Hippocampal formation (tissue), 2 donors: Measurements from ENCODE around the gene RIN3.

Source experiments
- DNase-seq, 2 donors: peaks; one replicate each; lab custom pipeline; 2025; lab: John Stamatoyannopoulos, UW

The RIN3 gene

DNA sequence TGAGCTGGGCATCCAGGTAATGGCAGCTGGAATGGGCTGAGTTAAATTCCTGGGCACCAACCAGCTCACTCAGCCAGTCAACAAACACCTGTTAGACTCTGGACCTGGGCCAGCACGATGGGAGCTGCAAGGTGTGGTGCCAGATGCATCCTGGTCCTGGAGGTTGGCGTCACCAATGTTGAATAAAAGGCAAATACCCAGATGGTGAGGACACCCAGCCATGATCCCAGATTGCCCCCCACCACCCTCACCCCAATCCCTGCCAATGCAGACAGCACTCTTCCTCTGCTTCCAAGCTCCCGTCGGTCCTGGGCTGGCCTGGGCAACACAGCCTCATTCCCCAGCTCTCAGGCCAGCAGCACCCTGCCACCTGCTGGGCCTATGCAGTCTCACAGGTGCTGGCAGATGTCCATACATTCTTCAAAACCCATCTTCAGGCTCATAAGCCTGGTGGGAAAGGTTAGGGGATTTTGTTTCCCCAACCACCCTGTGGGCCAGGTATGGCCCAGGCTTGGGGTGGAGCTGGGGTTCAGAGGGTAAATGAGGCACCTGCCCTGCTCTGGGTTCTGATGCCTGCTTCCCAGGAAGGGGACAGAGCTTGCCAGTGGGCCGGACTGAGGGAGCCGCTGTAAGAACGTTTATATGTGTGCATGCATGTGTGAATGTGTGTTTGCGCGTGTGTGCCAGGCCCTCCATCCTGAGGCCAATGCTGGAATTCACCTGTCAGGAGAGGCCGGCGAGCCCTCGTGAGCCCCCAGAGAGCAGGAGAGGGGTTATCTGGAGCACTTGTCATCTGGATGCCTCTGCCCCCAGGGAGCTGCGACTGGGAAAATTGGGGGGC lies 176.8 kb downstream of the RIN3 start:
- DNase-seq: no peak

DNA sequence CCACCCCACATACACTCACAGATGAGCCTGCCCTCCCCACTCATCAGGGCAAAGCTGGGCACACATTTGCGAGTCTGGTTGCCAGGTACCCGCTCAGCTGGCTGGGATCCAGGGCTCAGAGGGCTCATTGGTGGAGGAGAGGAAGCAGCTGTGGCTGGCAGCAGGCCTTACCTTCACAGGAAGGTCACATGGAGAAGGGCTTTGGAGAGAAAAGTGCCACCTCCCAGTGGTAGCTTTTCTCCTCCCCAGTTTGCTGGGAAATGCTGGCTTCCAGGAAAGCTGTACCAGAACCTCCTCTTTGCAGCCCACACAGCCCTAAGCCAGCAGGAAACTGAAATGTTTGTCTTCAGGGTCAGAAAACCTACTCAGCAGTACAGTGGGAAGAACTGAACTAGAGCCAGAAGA lies 179.2 kb downstream of the RIN3 start:
- no peak for DNase-seq

DNA sequence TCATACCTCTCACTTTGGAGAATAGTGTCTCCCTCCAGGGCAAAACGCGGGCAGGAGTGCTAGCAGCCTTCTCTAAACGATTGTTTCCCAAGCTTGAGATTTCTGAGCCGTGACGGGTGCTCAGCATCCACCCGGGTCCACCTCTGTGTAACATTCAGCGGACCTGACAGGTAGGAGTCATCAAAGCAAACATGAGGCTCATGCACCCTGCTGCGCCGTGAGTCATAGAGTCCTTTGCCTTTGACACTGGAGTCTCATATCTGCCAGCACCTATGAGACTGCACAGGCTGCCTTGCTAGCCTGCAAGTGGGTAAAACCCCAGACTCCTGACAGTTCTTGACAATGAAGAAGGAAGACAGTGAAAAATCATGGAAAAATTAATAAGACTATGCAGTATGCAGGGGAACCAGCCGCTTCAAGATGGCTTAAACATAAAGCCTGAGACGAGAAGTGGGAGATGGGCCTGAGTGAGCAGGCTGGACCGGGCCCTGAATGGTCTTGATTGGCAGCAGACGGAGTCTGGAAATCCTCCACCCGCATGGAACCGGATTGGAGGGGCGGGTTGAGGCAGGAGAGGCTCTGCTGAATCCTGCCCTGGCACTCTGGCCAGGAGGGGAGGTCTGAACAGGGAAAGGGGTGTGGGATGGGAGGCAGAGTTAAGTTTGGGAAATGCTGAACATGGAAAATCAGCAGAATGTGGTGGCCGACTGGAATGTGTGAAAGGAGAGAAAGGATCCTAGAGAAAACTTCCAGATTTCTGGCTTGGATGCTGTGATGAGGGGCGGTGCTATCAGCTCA lies 180.6 kb downstream of the RIN3 start:
- DNase-seq: no peak

DNA sequence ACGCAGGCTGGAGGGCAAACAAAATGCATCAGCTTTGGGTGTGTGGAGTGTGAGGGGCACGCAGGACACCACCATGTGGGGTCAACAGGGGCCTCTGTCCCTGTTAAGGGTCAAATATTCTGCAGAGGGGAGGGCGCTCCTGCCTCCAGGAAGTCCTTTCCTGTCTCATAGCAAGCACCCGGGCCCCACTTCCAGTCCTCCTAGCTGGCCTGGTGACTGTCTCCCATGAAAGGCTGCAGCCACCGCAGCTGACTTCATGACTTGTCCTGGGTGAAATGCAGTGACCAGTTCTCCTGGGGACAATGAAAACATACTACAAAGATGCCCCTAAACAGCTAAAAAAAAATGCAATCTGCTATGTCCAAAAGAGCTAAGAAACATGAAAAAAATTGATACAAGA lies 181.2 kb downstream of the RIN3 start:
- DNase-seq: no peak

DNA sequence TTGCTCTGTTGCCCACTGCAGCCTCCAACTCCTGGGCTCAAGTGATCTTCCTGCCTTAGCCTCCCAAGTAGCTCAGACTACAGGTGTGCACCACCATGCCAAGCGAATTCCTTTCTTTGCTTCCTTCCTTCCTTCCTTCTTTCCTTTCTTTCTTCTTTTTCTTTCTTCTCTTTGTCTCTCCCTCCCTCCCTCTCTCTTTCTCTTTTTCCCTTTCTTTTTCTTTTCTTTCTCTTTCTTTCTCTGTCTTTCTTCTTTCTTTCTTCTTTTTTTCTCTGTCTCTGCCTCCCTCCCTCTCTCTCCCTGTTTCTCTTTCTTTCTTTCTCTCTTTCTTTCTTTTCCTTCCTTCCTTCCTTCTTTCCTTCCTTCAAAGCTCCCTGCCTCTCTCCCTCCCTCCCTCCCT lies 182.0 kb downstream of the RIN3 start:
- DNase-seq: no peak

DNA sequence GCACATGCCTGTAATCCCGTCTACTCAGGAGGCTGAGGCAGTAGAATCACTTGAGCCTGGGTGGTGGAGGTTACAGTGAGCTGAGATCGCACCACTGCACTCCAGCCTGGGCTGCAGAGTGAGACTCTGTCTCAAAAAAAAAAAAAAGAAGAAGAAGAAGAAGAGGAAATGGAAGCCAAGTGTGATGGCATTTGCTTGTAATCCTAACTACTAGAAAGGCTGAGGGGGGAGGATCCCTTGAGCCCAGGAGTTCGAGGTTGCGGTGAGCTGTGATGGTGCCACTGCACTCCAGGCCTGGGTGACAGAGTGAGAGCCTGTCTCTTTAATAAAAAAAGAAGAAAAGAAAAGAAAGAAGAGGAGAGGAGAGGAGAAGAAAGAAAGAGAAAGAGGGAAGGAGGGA lies 182.8 kb downstream of the RIN3 start:
- DNase-seq: no peak

DNA sequence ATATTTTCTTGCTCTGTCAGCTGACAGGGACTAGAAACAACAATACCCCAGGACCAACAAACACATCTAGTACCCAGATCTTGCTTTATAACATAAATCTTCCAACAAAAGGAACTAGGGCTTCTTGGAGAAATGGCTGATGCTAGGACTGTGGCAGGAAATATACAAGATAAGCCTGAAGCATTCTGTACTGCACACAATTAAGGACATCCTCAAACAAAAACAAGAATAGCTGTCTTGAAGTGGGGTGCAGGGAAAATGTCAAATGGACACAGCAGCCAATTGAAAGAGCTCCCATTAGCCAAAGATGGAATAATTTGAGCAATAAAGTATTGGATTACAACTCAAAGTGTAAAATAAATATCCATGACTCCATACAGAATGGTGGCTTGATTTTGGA lies 184.8 kb downstream of the RIN3 start:
- DNase-seq: no peak

DNA sequence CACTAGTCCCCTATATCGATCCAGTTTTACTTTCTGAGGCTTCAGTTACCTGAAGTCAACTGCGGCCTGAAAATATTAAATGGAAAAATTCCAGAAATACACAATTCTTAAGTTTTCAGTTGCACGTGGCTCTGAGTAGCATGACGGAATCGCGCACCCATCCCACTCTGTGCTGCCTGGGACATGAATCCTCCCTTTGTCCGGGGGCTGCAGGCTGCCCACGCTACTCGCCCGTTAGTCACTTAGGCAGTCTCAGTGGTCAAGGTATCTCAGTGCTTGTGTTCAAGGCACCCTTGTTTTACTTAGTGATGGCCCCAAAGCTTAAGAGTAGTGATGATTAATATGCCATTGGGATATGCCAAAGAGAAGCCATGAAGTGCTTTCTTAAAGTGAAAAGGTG lies 188.2 kb downstream of the RIN3 start:
- DNase-seq: no peak

DNA sequence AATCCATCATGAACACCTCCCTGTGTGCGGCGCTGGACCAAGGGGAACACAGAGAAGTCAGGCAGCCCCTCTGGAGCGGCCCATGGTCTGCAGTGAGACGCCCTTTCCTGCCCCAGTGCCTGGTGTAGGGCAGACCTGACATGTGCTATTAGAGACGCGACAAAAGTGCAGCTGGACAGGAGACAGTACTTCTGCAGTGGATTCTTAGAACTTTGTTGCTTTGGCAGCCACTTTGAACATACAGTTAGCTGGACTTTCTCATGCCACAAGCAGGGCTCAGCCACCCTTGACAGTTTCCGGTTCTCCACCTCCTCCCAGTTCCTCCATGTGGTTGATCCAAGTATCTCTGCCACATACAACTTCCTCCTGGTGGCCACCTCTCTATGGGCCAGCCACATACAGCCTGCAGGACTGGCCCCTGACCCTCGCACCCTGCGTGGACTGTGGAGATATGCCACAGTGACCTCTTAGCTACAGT lies 188.9 kb downstream of the RIN3 start:
- no peak for DNase-seq

DNA sequence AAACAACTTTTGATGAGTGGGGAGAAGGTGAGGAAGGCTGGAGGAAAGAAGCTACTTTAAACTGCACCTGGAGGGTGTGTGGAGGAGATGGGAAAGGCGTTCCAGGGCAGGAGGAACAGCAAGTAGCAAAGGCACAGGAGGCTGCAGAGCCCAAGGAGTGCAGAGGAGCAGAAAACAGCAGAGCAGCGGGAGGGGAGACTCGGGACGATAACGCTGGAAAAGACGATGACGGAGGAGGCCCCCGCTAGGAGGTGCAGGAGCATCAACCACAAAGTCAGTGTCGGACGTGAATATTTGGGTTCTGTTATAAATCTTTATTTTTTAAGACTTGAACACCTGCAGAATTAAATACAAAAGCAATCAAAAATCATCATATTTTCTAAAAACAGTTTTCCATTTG lies 189.9 kb downstream of the RIN3 start:
- DNase-seq: no peak

DNA sequence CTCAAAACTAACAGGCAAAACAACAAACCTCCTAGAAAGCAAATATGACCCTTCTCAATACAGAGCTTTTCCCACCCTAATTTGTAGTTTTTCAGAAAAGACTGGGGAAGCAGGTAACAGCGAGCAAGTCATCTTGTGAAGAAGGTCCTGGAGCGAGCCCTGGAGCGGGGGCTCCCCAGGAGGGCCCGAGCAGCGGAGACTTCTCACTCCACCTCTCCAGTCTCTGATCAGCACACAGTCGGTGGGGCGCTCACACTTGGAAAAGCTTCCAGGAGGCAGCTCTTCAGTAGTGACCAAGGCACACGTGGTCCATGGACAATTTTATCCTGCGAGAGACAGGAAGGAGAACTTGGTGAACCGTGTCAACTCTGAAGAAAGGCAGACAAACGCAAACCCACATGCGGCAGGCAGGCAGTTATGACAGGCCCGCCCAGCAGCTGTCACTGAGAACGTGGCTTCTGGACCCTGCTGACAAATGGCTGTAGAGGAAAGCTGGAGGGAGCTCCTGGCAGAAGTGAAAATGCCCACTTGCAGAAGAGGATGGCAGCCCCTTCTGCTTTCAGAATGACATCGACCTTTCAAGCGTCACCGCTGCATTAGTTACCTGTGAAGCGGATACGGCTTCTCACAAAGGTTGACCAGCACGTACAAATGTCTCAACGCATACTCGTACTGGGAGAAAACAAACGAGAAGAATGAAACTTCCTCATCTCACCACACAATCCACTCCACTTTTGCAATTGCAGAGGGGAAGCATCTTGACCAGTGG lies 190.6 kb downstream of the RIN3 start:
- DNase-seq: no peak

DNA sequence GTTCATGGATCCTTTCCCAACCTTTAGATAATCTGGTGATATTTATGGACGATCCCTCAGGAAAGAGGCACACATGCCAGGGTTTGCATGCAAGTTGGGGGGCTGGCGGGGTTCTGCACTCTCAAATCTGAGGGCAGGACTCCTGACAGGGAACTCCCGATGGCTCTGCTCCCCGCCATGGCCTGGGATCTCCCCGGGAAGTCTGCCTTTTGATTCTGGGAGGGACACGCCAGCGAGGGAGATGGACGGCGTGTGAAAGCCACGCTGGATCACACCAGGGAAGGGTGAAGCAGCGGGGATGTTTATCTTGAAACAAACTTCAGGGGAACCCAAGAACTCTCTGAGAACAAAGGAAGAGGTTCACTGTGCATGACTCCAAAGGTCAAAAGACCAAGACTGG lies 191.2 kb downstream of the RIN3 start:
- no peak for DNase-seq

DNA sequence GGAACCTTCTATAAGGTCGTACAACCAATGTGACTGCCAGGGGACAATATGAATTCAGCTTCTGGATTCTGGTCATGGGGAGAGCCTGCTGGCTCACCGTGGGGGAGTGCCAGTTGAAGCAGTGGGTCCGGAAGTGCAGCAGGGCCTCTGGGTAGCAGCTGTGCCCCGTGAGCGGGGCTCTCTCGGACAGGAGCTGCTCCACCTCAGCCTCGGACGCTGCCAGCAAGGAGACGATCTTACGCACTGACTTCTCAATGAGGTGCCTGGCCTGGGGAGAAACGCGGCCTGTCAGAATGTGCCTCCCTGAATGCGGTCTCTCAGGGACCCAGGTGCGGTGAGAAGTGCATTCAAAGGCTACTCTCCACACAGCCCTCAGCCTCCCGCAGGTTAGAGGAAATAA lies 192.8 kb downstream of the RIN3 start:
- DNase-seq: no peak

DNA sequence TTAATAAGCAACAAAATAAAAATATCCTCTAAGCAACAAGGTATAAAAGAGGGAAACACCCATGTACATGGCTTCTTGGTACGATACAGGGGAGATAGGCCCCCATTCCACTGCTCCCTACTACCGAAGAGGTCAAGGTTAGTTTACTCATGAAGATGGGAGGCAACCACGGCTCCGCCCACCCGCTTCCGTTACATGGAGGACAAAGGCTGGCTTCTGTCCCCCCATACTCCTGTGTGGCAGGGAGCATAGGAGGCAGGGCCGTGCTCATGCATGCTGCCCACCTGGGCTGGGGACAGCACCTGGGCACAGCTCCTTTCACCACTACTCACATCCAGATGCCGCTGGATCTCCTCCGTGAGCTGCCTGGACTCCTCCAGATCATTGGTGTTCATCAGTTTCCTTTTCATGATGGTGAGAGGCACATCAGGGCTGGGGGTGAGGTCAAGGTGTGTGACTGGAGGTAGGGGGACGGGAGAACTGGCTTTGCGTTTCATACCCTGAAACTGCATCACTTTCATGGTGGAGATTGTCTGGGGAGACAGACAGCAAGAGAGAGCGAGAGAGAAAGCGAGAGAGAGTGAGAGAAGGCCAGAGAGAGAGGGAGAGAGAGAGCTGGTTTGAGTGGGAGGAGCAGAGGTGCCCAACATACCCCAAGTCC lies 195.9 kb downstream of the RIN3 start:
- no peak for DNase-seq

DNA sequence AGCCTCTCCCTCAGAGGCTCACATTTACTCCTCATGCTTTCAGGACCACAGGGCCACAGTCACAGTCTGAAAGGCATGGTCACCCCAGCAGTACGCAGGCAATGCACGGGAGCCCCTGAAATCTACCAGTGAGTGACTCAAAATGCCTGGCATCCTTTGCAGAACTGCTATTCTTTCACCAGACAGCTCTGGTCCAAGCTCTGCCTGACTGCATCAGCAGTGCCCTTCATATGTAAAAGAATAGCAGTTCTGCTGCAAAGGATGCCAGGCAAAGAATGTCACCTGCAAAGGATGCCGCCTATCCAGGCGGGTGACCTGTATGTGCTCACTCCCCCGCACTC lies 196.4 kb downstream of the RIN3 start:
- DNase-seq: no peak

DNA sequence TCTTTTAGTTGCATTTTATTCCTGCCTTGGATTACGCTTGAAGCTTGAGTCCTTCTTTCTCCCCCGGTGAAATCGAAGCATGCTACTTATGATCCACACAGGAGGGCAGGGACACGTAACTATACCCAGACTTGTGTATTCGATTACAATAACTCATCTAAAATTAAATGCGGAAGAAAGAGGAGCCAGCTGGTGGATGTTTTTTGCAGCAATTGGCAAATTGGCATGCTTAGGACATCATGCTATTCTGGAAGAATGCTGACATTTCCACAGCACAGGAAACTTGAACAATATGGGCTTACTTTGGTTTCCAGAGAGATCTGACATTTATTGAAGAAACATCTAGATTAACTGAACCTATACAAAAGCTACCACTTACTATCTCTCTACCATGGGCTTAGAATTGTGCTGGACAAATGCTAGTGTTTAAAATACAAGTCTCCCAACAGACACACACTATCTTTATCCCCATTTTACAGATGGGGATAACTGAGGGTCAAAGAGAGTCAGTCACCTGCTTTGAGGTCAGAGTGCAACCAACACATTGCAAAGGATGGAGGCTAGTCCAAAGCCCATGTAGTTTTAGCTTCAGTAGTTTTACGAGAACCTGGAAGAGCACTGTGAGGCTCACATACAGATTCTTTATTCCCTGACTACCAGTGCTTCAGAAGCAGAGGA lies 198.5 kb downstream of the RIN3 start:
- DNase-seq: no peak

DNA sequence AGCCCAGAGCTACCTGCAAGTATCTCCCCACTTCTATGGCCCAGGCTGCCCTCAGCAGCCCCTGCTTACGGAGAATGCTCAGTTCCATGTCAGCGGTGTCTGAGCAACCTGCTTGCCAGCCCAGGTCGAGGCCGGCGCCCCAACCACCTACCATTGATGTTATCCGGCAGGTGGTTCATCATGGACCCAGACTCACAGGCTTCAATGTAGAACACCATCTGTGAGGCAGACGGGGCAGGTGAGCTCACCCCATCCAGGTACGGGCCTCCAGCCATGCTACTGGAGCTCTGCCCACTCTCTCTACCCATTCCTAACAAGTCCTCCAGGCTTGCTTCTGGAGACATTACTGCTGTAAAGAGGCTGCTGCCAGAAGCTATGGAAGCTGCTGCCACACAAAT lies 199.1 kb downstream of the RIN3 start:
- DNase-seq: peak in 1 of 2 donors; percentile 14

DNA sequence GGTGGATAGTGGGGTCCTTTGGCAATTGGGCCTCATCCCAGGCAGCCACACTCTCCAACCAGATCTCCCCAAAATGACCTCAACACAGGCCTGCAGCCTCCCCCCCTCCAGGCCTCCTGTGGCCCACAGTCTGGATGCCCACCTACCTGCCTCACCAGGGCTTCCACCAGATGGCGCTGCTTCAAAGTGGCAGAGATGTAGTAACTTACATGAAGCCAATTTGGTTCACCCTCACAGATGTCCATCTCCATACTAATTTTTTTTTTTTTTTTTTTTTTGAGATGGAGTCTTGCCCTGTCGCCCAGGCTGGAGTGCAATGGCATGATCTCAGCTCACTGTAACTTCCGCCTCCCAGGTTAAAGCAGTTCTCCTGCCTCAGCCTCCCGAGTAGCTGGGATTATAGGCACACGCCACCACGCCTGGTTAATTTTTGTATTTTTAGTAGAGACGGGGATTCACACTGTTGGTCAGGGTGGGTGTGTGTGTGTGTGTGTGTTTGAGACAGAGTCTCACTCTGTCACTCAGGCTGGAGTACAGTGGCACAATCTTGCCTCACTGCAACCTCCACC lies 201.2 kb downstream of the RIN3 start:
- DNase-seq: peak in 1 of 2 donors; percentile 35

DNA sequence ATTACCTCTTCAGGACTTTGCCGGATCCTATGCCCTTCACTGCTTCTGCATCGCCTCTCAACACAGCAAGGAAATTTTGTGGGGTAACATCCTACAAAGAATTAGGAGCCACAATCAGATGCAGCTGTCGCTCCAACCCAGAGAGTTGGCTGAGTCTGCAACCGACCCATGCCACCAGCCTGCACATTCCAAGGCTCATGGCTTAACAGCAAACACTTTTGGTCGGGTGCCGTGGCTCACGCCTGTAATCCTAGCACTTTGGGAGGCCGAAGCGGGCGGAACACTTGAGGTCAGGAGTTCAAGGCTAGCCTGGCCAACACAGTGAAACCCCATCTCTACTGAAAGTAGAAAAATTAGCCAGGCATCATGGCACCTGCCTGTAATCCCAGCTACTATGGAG lies 202.6 kb downstream of the RIN3 start:
- DNase-seq: no peak

DNA sequence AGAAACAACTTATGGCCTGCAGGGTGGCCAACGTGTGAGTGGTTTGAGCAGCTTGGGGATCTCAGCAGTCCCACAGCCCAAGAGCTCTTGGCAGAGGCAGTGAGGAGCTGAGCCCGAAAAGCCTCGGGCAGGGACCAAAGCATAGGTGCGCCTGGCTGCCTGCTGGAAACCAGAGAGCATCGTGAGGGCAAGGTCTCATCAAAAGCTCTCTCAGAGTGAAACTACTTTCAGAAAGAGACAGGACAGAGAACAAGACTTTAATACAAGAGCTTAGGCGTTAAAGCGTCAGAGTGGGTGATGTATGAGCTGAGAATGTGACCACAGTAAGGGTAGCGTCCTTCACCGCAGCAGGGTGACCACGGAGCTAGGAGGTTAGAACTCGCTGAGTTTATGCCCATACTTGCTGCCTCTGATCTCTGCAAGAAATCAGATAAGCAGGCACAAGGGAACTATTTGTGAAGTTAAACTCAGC lies 204.0 kb downstream of the RIN3 start:
- DNase-seq: no peak

DNA sequence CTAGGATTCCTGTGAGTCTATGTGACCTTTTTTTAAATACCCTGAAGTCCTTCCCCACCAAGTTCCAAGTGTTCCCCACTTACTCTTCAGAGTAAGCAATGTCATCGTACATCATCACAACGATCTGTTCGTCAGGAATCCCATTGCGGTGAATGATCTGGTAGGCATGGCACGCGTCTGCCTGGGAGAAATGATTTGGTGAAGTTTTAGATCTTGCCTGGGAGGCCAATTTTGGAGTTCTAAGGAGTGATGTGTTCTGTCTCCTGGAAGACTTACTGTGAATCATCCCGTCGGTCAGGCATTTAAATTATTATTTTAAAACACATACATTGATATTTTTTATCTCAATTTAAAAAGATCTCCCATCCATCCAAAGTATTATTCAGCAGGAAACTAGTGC lies 205.1 kb downstream of the RIN3 start:
- DNase-seq: no peak
